ENCODE results near the gene CNPY1. TPM values are rescaled to one million over a fixed set of nuclear protein-coding genes. Genes with fewer than 3 reads are reported as not detected.

Gene CNPY1
- total RNA-seq, 1 experiment from 2014 or later = not detected

DNA sequence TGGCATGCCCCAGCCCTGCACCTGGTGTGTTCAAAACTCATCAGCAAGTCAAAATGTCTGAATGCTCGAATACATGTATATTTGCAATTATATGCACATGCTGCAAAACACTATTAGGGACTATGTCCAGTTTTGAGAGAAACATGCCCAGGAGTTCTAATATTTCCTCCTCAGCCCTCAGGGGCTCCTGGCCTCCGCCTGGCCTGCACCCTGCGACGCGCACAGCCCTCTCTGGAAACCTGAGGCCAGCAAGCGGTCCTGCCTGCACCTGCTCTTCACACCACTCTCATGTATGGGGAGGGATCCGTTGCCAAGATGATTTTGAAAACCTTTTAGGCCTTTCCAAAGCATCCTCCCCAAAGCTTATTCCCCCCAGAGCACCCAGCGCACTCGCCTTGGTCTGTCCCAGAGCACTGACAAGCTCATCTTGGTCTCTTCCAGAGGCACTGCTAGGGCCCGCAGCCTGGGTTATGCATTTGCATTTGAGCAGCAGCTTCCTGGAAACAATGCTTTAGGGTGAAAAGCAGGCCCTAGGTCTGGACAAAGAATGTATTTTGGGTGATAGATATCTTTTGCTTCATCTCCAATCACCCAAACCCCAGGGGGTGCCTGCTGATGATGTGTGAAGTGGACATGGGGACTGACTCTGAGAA lies 22.6 kb upstream of the CNPY1 start:
- Histone ChIP-seq H3K9me3 (ENCODE audit: control insufficient read depth, low read depth, low read length) (no peaks in the 10 kb centered on the region), H2BK20ac (ENCODE audit: low read depth, low read length, poor library complexity, severe bottlenecking) (no peak overlapping the region), H2AK5ac (ENCODE audit: insufficient read length, low read length) (no peak overlapping the region), H2BK5ac (ENCODE audit: insufficient read length, low read length) (no peak overlapping the region), H4K20me1 (ENCODE audit: control insufficient read depth, insufficient read depth, insufficient read length) (no peaks in the 10 kb centered on the region), H3K4me1 (ENCODE audit: insufficient read depth, low read length) (no peaks in the 10 kb centered on the region; the same call in 1 of the 2 replicates), H4K91ac (ENCODE audit: insufficient read length, low read depth, low read length) (no peak overlapping the region), H2BK120ac (ENCODE audit: low read depth, low read length, poor library complexity, severe bottlenecking) (no peak overlapping the region), H3K23ac (ENCODE audit: insufficient read length, low read depth, low read length) (no peak overlapping the region), H2BK15ac (ENCODE audit: low read depth, low read length) (no peak overlapping the region), H3K79me1 (ENCODE audit: insufficient read depth, low read depth, low read length, poor library complexity, severe bottlenecking) (no peaks in the 10 kb centered on the region), H2AFZ (ENCODE audit: low read length) (no peak overlapping the region), H4K8ac (replicated peaks; ENCODE audit: insufficient read length, low read depth, low read length) (no peak overlapping the region), H3K9ac (ENCODE audit: extremely low read depth, insufficient read length, low read length) (no peak overlapping the region), H4K5ac (ENCODE audit: insufficient read length, low read depth, low read length) (no peak overlapping the region), H3K4ac (ENCODE audit: low read depth, low read length) (no peak overlapping the region), H3K27ac (ENCODE audit: insufficient read length, low read depth, low read length) (no peak overlapping the region), H2BK12ac (ENCODE audit: insufficient read length, low read depth, low read length) (no peak overlapping the region), H3K4me2 (ENCODE audit: insufficient read depth, insufficient read length, low read length) (no peak overlapping the region), H3K14ac (ENCODE audit: insufficient read depth, low read length) (no peak overlapping the region), H3K18ac (ENCODE audit: insufficient read length, low read depth, low read length) (no peak overlapping the region), H3K27me3 (ENCODE audit: insufficient read depth, low read length) (no peaks in the 10 kb centered on the region), H3K79me2 (ENCODE audit: insufficient read depth, low read length) (no peaks in the 10 kb centered on the region), H3K56ac (ENCODE audit: insufficient read length, low read depth, low read length) (no peak overlapping the region), H3K23me2 (ENCODE audit: insufficient read length, low read depth, low read length, poor library complexity, severe bottlenecking) (no peaks in the 10 kb centered on the region), H3T11ph (ENCODE audit: low read length) (no peak overlapping the region)
- Mint-ChIP-seq H3K27me3 (ENCODE audit: low read depth) (0 out of 2 replicates have a peak, but pooled peaks cover 2% of the 10 kb centered on the region), H3K27ac (no peak overlapping the region; a peak in 1 of 7 replicates), H3K4me1 (peaks cover 16 to 23% of the 10 kb centered on the region in 2 experiments), H3K9me3 (no peaks in the 10 kb centered on the region), H3K36me3 (ENCODE audit: insufficient read depth in 1 of 3, low read depth in 3 of 3) (no peaks in the 10 kb centered on the region), H3K4me3 (no peak overlapping the region)
- no peak for DNase-seq
- TF ChIP-seq, protein P1, sequence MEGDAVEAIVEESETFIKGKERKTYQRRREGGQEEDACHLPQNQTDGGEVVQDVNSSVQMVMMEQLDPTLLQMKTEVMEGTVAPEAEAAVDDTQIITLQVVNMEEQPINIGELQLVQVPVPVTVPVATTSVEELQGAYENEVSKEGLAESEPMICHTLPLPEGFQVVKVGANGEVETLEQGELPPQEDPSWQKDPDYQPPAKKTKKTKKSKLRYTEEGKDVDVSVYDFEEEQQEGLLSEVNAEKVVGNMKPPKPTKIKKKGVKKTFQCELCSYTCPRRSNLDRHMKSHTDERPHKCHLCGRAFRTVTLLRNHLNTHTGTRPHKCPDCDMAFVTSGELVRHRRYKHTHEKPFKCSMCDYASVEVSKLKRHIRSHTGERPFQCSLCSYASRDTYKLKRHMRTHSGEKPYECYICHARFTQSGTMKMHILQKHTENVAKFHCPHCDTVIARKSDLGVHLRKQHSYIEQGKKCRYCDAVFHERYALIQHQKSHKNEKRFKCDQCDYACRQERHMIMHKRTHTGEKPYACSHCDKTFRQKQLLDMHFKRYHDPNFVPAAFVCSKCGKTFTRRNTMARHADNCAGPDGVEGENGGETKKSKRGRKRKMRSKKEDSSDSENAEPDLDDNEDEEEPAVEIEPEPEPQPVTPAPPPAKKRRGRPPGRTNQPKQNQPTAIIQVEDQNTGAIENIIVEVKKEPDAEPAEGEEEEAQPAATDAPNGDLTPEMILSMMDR (conservative IDR thresholded peaks at IDR 0.05) = no peak
- WGBS (ENCODE audit: extremely low coverage, insufficient read length, low lambda C conversion rate) = no CpG with 5 or more reads among the region's 10 CpGs

Measured in H9 (cell line).